Measurements from ENCODE around the gene SLC29A3. TPM values are rescaled to one million over a fixed set of nuclear protein-coding genes. Genes with fewer than 3 reads are reported as not detected.

Gene SLC29A3
- 4.6 TPM for total RNA-seq

DNA sequence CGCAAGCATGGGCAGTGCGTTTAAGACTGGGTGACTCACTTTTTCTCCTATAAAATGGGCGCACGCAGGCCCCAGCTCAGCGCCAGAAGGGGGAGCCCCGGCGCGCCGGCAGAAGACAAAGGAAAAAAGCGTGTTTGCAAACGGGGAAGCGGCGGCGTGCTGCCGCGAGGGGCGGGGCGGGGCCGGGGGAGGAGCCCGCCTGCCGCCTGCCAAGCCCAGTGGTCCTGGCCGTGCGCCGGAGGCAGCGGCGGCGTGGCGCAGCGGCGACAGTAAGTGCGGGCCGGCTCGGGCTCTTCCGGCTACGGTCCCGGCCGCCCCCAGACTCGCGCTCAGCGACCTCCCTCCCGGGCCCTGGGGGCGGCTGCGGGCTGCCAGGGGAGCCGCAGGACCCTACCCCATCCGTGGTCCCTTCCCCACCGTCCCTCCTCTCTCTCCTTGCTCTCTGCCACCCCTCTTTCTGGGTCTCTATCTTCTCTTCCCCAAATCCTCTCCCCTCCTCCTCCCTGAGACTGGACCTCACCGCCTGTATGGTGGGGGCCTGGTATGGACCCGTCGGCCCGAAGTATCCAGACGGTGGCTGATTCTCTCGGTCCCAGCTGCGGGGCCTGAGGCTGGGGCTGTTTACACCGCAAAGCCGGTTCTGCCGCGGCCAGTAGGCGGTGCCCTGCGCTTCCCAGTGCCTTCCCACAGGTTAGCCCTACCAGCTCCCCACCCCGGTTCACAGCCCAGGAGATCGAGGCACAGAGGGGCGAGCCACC lies at the start of gene SLC29A3:
Gene SLC29A3 (plus strand): TSS at position 218 of the 758 bp plus-strand sequence. CDS start 51 bp downstream, at position 269.

DNA sequence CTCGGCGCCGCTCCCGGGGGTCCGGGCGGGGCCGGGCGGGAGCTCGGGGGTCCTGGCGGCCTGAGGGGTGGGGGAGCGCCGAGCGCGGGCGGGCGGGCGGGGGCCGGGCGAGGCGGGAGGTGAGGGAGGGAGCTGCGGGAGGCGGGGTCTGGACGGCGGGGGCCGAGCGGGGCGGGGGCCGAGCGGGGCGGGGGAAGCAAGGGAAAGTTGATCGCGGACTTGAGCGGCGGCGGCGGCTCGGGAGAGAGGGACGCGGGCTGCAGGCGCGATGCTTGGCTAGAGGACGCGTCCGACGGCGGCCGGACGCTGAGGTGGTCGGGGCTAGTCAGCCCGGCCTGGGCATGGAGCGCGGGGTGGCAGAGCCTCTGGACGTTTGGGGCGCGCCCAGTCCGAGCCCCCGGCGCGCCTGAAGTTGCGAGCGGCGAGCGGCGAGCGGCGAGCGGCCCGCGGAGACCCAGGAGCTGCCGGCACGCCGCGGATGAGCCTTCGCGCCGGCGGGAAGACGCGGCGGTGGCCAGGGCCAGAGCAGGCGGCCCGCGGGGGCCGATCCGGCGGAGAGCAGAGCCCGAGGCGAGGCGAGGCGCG lies 77.7 kb downstream of the SLC29A3 start, which contains the start of gene CDH23:
Gene CDH23 (plus strand): TSS at position 210 of the 585 bp plus-strand sequence. CDS start 42,912 bp downstream, outside the sequence.

Other genes with a start within 250 kb of the SLC29A3 start
- 44.9 TPM for gene UNC5B, start 106.7 kb upstream of the SLC29A3 start, total RNA-seq
- 6.7 TPM for gene CDH23, start 77.7 kb downstream of the SLC29A3 start, total RNA-seq

Measured in metanephros (tissue), 1 donor.